Measurements from ENCODE around the gene ALOX5.

DNA sequence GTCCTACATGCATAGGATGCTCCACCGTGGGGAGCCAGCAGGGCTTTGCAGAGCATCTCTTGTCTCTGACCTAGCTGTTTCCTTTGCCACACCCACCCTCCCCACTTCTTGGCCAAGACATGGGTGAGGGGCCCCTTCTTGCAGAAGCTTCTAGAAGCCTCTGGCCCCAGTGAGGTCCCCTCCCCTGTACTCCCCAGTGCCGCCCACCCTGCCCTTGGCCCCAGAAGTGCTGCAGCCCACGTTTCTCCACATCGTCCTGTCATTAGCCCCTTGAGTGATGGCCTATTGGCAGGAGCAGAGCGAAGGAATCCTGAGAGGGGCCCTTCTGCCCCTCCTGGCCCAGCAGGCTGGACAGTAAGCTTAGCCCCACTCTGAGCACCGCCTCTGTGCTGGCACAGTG is 43.7 kb downstream of the ALOX5 start:
- TF ChIP-seq CTCF (IDR thresholded peaks at IDR 0.05 in 8 of 11, conservative IDR thresholded peaks at IDR 0.05 in 3 of 11) (no peak), POLR2A (IDR thresholded peaks at IDR 0.05) (no peak)

Data from spleen (tissue), 7 donors.